Vagina (tissue), 2 donors: ENCODE results near the gene ENPP7.

Experiments
- POLR2A ChIP-seq, 2 donors: fragments of 450-650 bp; IDR thresholded peaks; one replicate each; pipeline ENCODE4 v1.6.1; 2017; ENCODE audit warnings: antibody characterized with exemption in 2 of 2, mild to moderate bottlenecking in 2 of 2, moderate library complexity in 2 of 2
- POLR2AphosphoS5 ChIP-seq, 2 donors: sonication (generic); formaldehyde crosslinking; IDR thresholded peaks; one replicate each; pipeline ENCODE4 v1.9.0; 2017; ENCODE audit warnings: antibody characterized with exemption in 2 of 2, mild to moderate bottlenecking in 2 of 2, low read depth in 1 of 2; ENCODE audit not compliant: insufficient read depth in 1 of 2
- TF ChIP-seq, protein P1 (sequence below), 3 experiments: fragments of 450-650 bp in 2 of 3; fragments of 200-600 bp in 1 of 3; sonication (generic) in 1 of 3; IDR thresholded peaks; one replicate each; pipeline ENCODE4 v1.5.1; 2017 to 2019; ENCODE audit warnings: antibody characterized with exemption in 3 of 3, mild to moderate bottlenecking in 2 of 3, moderate library complexity in 2 of 3

DNA sequence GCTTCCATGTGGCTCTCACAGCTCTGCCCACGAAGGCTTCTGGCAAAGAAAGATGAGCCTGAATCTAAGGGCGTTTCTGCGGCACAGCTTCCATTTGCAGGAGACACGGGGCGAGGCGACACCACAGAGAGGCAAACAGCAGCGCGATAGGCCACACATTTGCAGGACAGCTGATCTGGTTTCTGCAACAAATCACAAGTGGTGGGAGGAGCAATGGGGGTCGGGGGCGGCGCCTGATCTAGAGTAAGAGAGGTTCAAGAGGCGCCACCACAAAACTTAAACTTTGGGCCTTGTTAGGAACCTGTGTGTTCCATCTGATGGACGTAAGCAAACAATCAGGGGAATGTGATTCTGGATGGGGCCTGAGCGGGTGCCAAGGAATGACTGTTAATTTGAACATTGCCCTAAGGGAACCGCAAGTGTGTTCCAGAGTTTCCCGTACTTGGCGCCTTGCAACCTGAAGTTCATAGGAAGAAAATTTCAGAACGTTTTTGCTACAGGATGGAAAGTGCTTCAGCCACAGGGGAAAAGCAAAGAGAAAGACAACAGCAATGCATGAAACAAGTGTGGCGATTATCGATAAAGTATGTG, 18.9 kb upstream of the ENPP7 start:
- TF ChIP-seq, protein P1, sequence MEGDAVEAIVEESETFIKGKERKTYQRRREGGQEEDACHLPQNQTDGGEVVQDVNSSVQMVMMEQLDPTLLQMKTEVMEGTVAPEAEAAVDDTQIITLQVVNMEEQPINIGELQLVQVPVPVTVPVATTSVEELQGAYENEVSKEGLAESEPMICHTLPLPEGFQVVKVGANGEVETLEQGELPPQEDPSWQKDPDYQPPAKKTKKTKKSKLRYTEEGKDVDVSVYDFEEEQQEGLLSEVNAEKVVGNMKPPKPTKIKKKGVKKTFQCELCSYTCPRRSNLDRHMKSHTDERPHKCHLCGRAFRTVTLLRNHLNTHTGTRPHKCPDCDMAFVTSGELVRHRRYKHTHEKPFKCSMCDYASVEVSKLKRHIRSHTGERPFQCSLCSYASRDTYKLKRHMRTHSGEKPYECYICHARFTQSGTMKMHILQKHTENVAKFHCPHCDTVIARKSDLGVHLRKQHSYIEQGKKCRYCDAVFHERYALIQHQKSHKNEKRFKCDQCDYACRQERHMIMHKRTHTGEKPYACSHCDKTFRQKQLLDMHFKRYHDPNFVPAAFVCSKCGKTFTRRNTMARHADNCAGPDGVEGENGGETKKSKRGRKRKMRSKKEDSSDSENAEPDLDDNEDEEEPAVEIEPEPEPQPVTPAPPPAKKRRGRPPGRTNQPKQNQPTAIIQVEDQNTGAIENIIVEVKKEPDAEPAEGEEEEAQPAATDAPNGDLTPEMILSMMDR (IDR thresholded peaks at IDR 0.05): no peak
- TF ChIP-seq POLR2AphosphoS5 (IDR thresholded peaks at IDR 0.05; ENCODE audit: insufficient read depth in 1 of 2, low read depth in 1 of 2) (no peak), POLR2A (IDR thresholded peaks at IDR 0.05) (no peak)
